Activated B cell treated with CpG ODN at 0.5 μM for 24 hours (primary cell): ENCODE results near the gene CRYGC. TPM values are rescaled to one million over a fixed set of nuclear protein-coding genes. Genes with fewer than 3 reads are reported as not detected.

Source experiments
- ATAC-seq: fragments of 200-7000 bp; cut with Tn5 transposase; one replicate; pipeline ENCODE4 v1.10.0; 2021; ENCODE audit warnings: low read depth, mild to moderate bottlenecking, moderate library complexity
- CTCF ChIA-PET: fragments of 350-600 bp; sonication (Branson Sonifier 250); formaldehyde crosslinking; loops from one replicate; lab custom pipeline; 2021; ENCODE audit warnings: antibody characterized with exemption; lab: Charles Lee
- POLR2A ChIA-PET: fragments of 350-600 bp; sonication (Branson Sonifier 250); formaldehyde crosslinking; loops from one replicate; lab custom pipeline; 2021; ENCODE audit warnings: antibody characterized with exemption; lab: Charles Lee
- DNase-seq: peaks from one replicate; pipeline ENCODE4 v3.0.0; 2022
- H3K27ac Mint-ChIP-seq: one replicate; pipeline ENCODE4 v1.8.0; 2020; ENCODE audit warnings: mixed read lengths
- H3K27me3 Mint-ChIP-seq: one replicate; pipeline ENCODE4 v1.8.0; 2021; ENCODE audit warnings: mixed read lengths
- H3K36me3 Mint-ChIP-seq: one replicate; pipeline ENCODE4 v1.8.0; 2021; ENCODE audit warnings: low read depth, mixed read lengths
- H3K4me1 Mint-ChIP-seq: one replicate; pipeline ENCODE4 v1.8.0; 2021; ENCODE audit warnings: mixed read lengths
- H3K4me3 Mint-ChIP-seq: one replicate; pipeline ENCODE4 v1.8.0; 2020; ENCODE audit warnings: mild to moderate bottlenecking, mixed read lengths
- H3K9me3 Mint-ChIP-seq: one replicate; pipeline ENCODE4 v1.8.0; 2020; ENCODE audit warnings: mixed read lengths
- intact Hi-C: fragments of 100-400 bp; cut with micrococcal nuclease; formaldehyde crosslinking; loops from one replicate; pipeline ENCODE4 v1.15.1; 2024
- total RNA-seq: library from RNA; stranded (reverse); gene quantifications from 2 replicates; pipeline ENCODE4 v1.2.3, GENCODE V29; 2022
- TF ChIP-seq, protein P1 (sequence below): fragments of 200-600 bp; IDR thresholded peaks from one replicate; pipeline ENCODE4 v1.8.0; 2022; ENCODE audit warnings: antibody characterized with exemption, mild to moderate bottlenecking

Gene CRYGC
- total RNA-seq, 1 donor from 2014 or later, result not detected

- H3K27me3 Mint-ChIP-seq, result peaks cover under 1% of the 10 kb centered on the region
- H3K36me3 Mint-ChIP-seq, result no peaks in the 10 kb centered on the region
- H3K4me3 Mint-ChIP-seq, result no peak overlapping the region
- DNase-seq (no peak), ATAC-seq (no peak)
- H3K4me1 Mint-ChIP-seq, result no peaks in the 10 kb centered on the region
- POLR2A ChIA-PET, result interaction anchor here (0.6 kb wide), 1 partner anchor 146 kb away, joined by 3 read pairs; no protein-coding TSS in a partner anchor
- intact Hi-C loops, result no loop called here
- H3K27ac Mint-ChIP-seq, result no peak overlapping the region
- no peaks in the 10 kb centered on the region for H3K9me3 Mint-ChIP-seq
- TF ChIP-seq, protein P1, sequence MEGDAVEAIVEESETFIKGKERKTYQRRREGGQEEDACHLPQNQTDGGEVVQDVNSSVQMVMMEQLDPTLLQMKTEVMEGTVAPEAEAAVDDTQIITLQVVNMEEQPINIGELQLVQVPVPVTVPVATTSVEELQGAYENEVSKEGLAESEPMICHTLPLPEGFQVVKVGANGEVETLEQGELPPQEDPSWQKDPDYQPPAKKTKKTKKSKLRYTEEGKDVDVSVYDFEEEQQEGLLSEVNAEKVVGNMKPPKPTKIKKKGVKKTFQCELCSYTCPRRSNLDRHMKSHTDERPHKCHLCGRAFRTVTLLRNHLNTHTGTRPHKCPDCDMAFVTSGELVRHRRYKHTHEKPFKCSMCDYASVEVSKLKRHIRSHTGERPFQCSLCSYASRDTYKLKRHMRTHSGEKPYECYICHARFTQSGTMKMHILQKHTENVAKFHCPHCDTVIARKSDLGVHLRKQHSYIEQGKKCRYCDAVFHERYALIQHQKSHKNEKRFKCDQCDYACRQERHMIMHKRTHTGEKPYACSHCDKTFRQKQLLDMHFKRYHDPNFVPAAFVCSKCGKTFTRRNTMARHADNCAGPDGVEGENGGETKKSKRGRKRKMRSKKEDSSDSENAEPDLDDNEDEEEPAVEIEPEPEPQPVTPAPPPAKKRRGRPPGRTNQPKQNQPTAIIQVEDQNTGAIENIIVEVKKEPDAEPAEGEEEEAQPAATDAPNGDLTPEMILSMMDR, result no peak
- CTCF ChIA-PET, result interaction anchor here (1.1 kb wide), 1 partner anchor 20 kb away, joined by 3 read pairs; no protein-coding TSS in a partner anchor
Observed at GRCh38 chr2:208092093-208092832, 37.4 kb downstream of the CRYGC start.

GRCh38 chr2:208090420-208090819 is 39.2 kb downstream of the CRYGC start:
- no peaks in the 10 kb centered on the region for H3K36me3 Mint-ChIP-seq
- intact Hi-C loops, result no loop called here
- TF ChIP-seq, protein P1, result no peak
- DNase-seq (no peak), ATAC-seq (no peak)
- H3K27me3 Mint-ChIP-seq, result peaks cover 3% of the 10 kb centered on the region
- ChIA-PET POLR2A (no interaction called here), CTCF (no interaction called here)
- no peaks in the 10 kb centered on the region for H3K4me1 Mint-ChIP-seq
- no peak overlapping the region for H3K27ac Mint-ChIP-seq
- no peaks in the 10 kb centered on the region for H3K9me3 Mint-ChIP-seq
- no peak overlapping the region for H3K4me3 Mint-ChIP-seq

DNA sequence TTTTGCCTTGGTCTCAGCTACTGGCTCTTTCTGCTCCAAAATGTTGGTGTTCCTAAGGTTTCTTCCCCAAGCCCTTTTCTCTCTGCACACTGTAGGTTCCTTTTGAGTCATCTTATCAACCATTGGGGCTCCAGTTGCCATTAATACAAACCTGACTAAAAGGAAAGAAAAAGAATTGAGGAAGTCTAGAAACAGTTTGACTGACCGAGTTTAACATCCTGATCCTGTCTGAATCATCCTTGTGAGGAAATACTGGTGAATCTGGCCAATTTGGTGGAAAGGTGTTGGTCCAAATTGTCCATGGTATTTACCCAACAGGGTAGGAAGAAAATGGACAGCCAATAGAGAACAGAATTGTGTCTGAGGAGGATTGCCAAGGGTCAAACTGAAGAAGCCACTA is 43.6 kb downstream of the CRYGC start:
- intact Hi-C loops, result no loop called here
- CTCF ChIA-PET, result interaction anchor here (0.7 kb wide), 1 partner anchor 46 kb away, joined by 3 read pairs; no protein-coding TSS in a partner anchor
- POLR2A ChIA-PET, result no interaction called here
- Mint-ChIP-seq H3K4me3 (no peak overlapping the region), H3K9me3 (peaks cover 2% of the 10 kb centered on the region), H3K36me3 (no peaks in the 10 kb centered on the region), H3K27me3 (peaks cover 21% of the 10 kb centered on the region), H3K4me1 (no peaks in the 10 kb centered on the region), H3K27ac (no peak overlapping the region)
- DNase-seq (no peak), ATAC-seq (no peak)
- TF ChIP-seq, protein P1, result no peak

GRCh38 chr2:208083807-208084206 is 45.8 kb downstream of the CRYGC start:
- DNase-seq (no peak), ATAC-seq (no peak)
- peaks cover 35% of the 10 kb centered on the region for H3K27me3 Mint-ChIP-seq
- CTCF ChIA-PET, result no interaction called here
- TF ChIP-seq, protein P1, result no peak
- H3K36me3 Mint-ChIP-seq, result no peaks in the 10 kb centered on the region
- intact Hi-C loops, result no loop called here
- peaks cover 2% of the 10 kb centered on the region for H3K9me3 Mint-ChIP-seq
- POLR2A ChIA-PET, result no interaction called here
- no peak overlapping the region for H3K27ac Mint-ChIP-seq
- no peak overlapping the region for H3K4me3 Mint-ChIP-seq
- H3K4me1 Mint-ChIP-seq, result no peaks in the 10 kb centered on the region

Other genes starting within 250 kb of the CRYGC start
- 12.0 and 12.2 TPM in 2 replicates for gene PLEKHM3, start 104.3 kb downstream of the CRYGC start, total RNA-seq
- not detected in 2 replicates for gene CRYGD, start 5.3 kb downstream of the CRYGC start, total RNA-seq
- not detected in 2 replicates for gene CRYGB, start 16.3 kb upstream of the CRYGC start, total RNA-seq
- gene CRYGA, start 33.8 kb upstream of the CRYGC start, total RNA-seq, result not detected in 2 replicates
- not detected in 2 replicates for gene C2orf80, start 60.2 kb upstream of the CRYGC start, total RNA-seq
- 36.9 and 46.6 TPM in 2 replicates for gene IDH1, start 125.2 kb upstream of the CRYGC start, total RNA-seq
- gene PIKFYVE, start 136.4 kb upstream of the CRYGC start, total RNA-seq, result 92.2 and 106 TPM in 2 replicates